H1 (cell line): ENCODE measurements around the gene VEPH1. TPM values are rescaled to one million over a fixed set of nuclear protein-coding genes. Genes with fewer than 3 reads are reported as not detected.

Source experiments
- EGR1 ChIP-seq: IDR thresholded peaks from 2 replicates; pipeline ENCODE4 v1.6.1; 2011; ENCODE audit warnings: low read depth, low read length, borderline replicate concordance
- GTF2F1 ChIP-seq: IDR thresholded peaks from 2 replicates; pipeline ENCODE4 v1.6.1; 2012; ENCODE audit warnings: low read depth, low read length, improper control_type of control experiment, borderline replicate concordance
- PHF8 ChIP-seq: fragments of 200-600 bp; sonication (generic); conservative IDR thresholded peaks from 2 replicates; pipeline ENCODE4 v1.7.1; 2012; ENCODE audit warnings: low read depth, mild to moderate bottlenecking, inconsistent platforms, low read length, moderate library complexity
- RAD21 ChIP-seq, 2 experiments: IDR thresholded peaks in 1 of 2; conservative IDR thresholded peaks in 1 of 2; 2 replicates each; pipeline ENCODE4 v1.6.1; 2011; ENCODE audit warnings: low read depth in 2 of 2, low read length in 2 of 2, improper control_type of control experiment in 1 of 2, inconsistent platforms in 1 of 2, mild to moderate bottlenecking in 1 of 2, moderate library complexity in 1 of 2
- RNF2 ChIP-seq: fragments of 200-900, 300-1000 bp; sonication (generic); IDR thresholded peaks from 2 replicates; pipeline ENCODE4 v1.7.1; 2016; ENCODE audit warnings: borderline replicate concordance, low read depth, mild to moderate bottlenecking, antibody characterized with exemption, low read length; ENCODE audit not compliant: poor library complexity, severe bottlenecking; ENCODE audit errors: missing control alignments
- SP2 ChIP-seq: IDR thresholded peaks from 2 replicates; pipeline ENCODE4 v1.6.1; 2012; ENCODE audit warnings: mild to moderate bottlenecking, low read length, inconsistent platforms
- SP4 ChIP-seq: IDR thresholded peaks from 2 replicates; pipeline ENCODE4 v1.6.1; 2012; ENCODE audit warnings: low read length, inconsistent platforms
- TAF7 ChIP-seq: optimal IDR thresholded peaks from 2 replicates; pipeline ENCODE3; 2011; ENCODE audit warnings: low read depth, mild to moderate bottlenecking, inconsistent platforms, low read length, moderate library complexity, borderline replicate concordance
- polyA plus RNA-seq, 7 experiments: library from polyadenylated mRNA; depleted of rRNA in 3 of 7; stranded (reverse) in 5 of 7; unstranded in 2 of 7; fragments of >200 nt in 5 of 7; fragments of 200-250 nt in 2 of 7; gene quantifications; 1 replicate in 5 of 7; 2 replicates in 1 of 7; 4 replicates in 1 of 7; pipeline versions ENCODE4 v1.2.1 to v1.2.3, GENCODE V29; 2011 to 2013; ENCODE audit warnings: missing spikeins in 2 of 7, mixed read lengths in 2 of 7
- total RNA-seq: library from RNA; stranded (reverse); fragmentation: NEBNext Ultra II Directional; extraction: Animal tissue kit (Norgen Biotek cat#: 25700); gene quantifications from 2 replicates; pipeline ENCODE4 v1.2.1, GENCODE V29; 2021
- TF ChIP-seq, protein P1 (sequence below): fragments of 300-600 bp; sonication (generic); IDR thresholded peaks from 2 replicates; pipeline ENCODE4 v1.7.1; 2012; ENCODE audit warnings: low read length, moderate library complexity, mild to moderate bottlenecking, inconsistent platforms; ENCODE audit not compliant: insufficient replicate concordance

VEPH1 gene
- total and polyA plus RNA-seq, 2 of the 8 experiments (the other 6 are each of a cell fraction or from before 2014, with no cell fraction given), result 12.0 to 18.3 TPM

DNA sequence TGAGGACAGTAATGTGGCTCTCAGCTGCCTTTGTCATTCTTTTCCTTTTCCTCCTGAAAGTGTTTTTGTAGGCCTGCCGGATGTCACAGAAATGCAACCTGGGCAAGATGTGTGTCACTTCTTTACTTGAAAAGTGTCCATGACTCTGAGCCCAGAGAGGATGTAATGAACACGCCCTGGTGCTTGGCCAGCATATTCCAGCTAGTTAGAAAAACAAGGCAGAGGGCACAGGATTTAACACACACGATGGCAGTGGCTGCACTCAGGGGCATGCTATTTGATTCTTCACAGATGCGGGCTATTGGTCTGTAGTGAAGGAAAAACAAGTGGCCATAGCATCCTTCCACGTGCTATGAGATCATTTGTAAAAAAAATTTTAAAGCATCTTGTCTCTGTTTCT is 96.8 kb downstream of the VEPH1 start (continued):
- TF ChIP-seq, protein P1, sequence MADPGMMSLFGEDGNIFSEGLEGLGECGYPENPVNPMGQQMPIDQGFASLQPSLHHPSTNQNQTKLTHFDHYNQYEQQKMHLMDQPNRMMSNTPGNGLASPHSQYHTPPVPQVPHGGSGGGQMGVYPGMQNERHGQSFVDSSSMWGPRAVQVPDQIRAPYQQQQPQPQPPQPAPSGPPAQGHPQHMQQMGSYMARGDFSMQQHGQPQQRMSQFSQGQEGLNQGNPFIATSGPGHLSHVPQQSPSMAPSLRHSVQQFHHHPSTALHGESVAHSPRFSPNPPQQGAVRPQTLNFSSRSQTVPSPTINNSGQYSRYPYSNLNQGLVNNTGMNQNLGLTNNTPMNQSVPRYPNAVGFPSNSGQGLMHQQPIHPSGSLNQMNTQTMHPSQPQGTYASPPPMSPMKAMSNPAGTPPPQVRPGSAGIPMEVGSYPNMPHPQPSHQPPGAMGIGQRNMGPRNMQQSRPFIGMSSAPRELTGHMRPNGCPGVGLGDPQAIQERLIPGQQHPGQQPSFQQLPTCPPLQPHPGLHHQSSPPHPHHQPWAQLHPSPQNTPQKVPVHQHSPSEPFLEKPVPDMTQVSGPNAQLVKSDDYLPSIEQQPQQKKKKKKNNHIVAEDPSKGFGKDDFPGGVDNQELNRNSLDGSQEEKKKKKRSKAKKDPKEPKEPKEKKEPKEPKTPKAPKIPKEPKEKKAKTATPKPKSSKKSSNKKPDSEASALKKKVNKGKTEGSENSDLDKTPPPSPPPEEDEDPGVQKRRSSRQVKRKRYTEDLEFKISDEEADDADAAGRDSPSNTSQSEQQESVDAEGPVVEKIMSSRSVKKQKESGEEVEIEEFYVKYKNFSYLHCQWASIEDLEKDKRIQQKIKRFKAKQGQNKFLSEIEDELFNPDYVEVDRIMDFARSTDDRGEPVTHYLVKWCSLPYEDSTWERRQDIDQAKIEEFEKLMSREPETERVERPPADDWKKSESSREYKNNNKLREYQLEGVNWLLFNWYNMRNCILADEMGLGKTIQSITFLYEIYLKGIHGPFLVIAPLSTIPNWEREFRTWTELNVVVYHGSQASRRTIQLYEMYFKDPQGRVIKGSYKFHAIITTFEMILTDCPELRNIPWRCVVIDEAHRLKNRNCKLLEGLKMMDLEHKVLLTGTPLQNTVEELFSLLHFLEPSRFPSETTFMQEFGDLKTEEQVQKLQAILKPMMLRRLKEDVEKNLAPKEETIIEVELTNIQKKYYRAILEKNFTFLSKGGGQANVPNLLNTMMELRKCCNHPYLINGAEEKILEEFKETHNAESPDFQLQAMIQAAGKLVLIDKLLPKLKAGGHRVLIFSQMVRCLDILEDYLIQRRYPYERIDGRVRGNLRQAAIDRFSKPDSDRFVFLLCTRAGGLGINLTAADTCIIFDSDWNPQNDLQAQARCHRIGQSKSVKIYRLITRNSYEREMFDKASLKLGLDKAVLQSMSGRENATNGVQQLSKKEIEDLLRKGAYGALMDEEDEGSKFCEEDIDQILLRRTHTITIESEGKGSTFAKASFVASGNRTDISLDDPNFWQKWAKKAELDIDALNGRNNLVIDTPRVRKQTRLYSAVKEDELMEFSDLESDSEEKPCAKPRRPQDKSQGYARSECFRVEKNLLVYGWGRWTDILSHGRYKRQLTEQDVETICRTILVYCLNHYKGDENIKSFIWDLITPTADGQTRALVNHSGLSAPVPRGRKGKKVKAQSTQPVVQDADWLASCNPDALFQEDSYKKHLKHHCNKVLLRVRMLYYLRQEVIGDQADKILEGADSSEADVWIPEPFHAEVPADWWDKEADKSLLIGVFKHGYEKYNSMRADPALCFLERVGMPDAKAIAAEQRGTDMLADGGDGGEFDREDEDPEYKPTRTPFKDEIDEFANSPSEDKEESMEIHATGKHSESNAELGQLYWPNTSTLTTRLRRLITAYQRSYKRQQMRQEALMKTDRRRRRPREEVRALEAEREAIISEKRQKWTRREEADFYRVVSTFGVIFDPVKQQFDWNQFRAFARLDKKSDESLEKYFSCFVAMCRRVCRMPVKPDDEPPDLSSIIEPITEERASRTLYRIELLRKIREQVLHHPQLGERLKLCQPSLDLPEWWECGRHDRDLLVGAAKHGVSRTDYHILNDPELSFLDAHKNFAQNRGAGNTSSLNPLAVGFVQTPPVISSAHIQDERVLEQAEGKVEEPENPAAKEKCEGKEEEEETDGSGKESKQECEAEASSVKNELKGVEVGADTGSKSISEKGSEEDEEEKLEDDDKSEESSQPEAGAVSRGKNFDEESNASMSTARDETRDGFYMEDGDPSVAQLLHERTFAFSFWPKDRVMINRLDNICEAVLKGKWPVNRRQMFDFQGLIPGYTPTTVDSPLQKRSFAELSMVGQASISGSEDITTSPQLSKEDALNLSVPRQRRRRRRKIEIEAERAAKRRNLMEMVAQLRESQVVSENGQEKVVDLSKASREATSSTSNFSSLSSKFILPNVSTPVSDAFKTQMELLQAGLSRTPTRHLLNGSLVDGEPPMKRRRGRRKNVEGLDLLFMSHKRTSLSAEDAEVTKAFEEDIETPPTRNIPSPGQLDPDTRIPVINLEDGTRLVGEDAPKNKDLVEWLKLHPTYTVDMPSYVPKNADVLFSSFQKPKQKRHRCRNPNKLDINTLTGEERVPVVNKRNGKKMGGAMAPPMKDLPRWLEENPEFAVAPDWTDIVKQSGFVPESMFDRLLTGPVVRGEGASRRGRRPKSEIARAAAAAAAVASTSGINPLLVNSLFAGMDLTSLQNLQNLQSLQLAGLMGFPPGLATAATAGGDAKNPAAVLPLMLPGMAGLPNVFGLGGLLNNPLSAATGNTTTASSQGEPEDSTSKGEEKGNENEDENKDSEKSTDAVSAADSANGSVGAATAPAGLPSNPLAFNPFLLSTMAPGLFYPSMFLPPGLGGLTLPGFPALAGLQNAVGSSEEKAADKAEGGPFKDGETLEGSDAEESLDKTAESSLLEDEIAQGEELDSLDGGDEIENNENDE, result no peak
- TF ChIP-seq PHF8 (no peak), SP2 (no peak), EGR1 (no peak), RAD21 (IDR thresholded peaks at IDR 0.05 in 1 of 2, conservative IDR thresholded peaks at IDR 0.05 in 1 of 2; ENCODE audit: low read depth in 2 of 2, low read length in 2 of 2) (no peak), GTF2F1 (no peak), TAF7 (no peak), RNF2 (no peak), SP4 (no peak)
- TF ChIP-seq, all 59 proteins: peak for 0
